NCI-H1436 treated with DMSO at 0.1 percent for 48 hours (cell line): ENCODE results near the gene ATP1B4.
"Not testable (repeated sequence)": the region's sequence is repeated elsewhere in the genome, so short reads cannot be mapped to it uniquely, and the experiment has no call there.

Source experiments
- DNase-seq: peaks from one replicate; lab custom pipeline; 2025; lab: John Stamatoyannopoulos, UW

Gene ATP1B4

DNA sequence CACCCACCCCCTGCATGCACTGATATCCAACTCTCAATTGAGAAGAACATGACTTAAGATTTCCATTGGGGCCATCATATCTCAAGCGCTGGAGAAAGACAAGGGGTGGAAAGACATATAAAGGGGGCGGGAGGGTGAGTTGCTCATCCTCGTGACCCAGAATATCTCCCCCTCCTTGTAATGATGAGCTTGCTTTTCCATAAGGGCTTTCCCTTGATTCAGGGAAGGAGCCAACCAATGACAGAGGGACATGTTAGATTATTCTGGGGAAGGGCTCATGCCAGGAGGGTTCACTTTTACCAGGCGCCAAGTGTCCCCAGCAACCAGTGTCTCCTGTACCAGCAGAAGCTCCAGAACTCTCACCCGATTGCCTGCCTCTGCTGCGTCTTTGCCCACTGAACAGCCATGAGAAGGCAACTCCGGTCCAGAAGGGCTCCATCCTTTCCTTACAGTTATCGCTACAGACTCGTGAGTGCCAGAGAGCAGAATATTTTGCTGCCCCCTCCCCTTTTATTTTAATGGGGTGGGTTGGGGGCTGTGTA lies at the start of gene ATP1B4:
Gene ATP1B4 (plus strand): TSS at position 326 of the 542 bp plus-strand sequence. CDS start 80 bp downstream, at position 406.
- no peak for DNase-seq

GRCh38 chrX:120315776-120316175 lies 46.1 kb upstream of the ATP1B4 start:
- no peak for DNase-seq

GRCh38 chrX:120316587-120317283 lies 45.2 kb upstream of the ATP1B4 start:
- DNase-seq, result no peak

DNA sequence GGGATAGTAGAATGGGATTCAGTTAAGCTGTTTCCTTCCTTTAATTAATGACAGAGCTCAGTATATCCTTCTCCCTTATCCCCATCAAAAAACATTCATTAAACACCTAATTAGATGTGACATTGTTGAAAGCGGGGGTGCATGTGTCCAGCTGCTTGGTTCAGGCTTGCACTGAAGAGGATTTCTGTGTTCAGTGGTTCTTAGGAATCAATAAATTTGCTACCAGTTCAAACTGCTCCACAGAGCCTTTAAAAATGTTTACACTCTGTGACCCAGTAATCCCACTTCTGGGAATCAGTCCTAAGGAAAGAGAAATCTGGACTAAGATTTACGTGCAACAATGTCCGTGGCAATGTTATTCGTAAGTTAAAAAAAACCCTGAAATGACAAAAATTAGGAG lies 43.5 kb upstream of the ATP1B4 start:
- no peak for DNase-seq

GRCh38 chrX:120321520-120322281 lies 40.2 kb upstream of the ATP1B4 start:
- DNase-seq, result peak; percentile 40

DNA sequence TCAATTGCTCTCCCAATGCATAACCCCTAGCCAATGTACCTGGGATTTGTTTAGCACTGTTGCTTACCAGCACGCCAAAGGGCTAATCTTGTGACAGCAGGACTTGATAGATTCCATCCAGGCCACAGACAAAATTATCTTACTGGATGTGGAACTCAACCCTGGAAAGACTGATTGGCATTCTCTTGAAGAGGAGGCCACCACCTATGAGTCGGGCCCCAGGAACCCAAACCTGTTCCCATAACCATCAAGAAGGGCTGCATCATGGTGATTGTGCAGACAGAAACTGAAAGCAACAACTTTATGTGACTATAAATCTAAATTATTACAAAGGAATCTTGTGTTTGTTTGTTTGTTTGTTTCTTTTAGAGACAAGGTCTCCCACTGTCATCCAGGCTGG lies 30.8 kb upstream of the ATP1B4 start:
- no peak for DNase-seq

GRCh38 chrX:120332394-120332793 lies 29.5 kb upstream of the ATP1B4 start:
- DNase-seq, result no peak

GRCh38 chrX:120334151-120334550 lies 27.7 kb upstream of the ATP1B4 start:
- DNase-seq, result no peak

DNA sequence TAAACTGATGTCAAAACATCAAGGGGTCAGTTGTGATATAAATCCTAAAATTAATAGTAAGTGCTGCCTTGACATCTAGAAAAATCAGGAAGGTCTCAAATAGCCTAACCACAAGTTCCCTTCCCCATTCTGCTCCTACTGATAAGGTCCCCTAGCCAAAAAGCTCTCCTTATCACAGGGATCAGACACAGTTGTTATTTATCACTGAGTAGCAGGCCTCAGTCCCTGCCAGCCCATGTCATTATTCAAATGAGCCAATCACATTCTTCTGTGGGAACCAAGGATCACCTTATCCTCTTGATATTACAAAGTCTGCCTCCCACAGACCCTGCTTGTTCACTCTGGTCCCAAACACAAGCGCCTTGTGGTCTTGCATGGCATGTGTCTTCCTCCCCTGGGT lies 27.3 kb upstream of the ATP1B4 start:
- no peak for DNase-seq

- no peak for DNase-seq
Measured at GRCh38 chrX:120335289-120335688, 26.6 kb upstream of the ATP1B4 start.

DNA sequence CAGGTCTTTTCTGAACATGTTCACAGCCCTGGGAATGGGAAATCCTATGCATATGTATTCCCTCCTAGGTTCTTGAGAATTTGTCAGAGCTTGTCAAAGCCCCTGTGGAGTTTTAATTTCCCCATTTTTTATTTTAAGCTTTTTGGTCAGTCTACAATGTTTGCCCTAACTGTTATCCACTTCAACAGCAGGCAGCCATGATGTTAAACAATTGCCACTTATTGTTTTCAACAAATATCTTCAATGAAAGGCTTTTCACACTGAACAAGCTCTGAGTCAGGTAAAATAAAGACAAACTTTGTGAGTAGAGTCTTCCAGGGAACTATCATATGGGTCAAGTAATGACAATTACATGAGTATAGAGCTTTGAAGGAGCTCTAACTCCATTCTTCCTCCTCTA lies 25.0 kb upstream of the ATP1B4 start:
- DNase-seq, result no peak

GRCh38 chrX:120344566-120344965 lies 17.3 kb upstream of the ATP1B4 start:
- not testable (repeated sequence) for DNase-seq

DNA sequence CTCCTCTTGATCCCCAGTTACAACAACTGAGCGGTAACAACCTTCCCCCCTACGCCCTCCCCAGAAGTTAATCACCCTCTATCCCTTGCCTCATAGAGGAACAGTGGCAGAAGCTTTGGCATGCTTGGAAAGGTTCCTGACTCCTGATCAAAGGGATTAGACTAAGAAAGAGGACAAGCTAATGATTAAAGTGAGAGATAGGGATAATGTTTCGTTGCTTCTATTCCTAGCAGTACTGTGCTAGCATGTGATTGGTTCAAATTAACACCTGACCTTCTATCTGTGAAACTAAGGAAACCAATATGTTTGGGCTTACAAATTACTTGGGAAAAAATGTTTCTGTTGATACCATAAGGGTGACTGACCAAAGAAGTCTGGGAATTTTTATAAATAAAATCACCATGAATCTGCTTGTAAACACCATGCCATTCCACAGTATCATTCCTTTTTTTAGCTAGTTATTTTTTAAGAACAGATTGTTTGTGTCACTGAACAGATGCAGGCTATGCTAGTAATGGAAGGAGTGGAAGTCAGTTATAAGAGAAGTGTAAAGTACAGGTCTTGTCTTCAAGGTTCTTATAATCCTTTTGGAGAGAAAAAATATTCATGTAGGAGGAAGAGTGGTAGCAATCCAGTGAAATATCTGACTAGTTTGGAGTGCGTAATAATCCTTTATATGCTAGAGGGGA lies 11.3 kb upstream of the ATP1B4 start:
- no peak for DNase-seq

DNA sequence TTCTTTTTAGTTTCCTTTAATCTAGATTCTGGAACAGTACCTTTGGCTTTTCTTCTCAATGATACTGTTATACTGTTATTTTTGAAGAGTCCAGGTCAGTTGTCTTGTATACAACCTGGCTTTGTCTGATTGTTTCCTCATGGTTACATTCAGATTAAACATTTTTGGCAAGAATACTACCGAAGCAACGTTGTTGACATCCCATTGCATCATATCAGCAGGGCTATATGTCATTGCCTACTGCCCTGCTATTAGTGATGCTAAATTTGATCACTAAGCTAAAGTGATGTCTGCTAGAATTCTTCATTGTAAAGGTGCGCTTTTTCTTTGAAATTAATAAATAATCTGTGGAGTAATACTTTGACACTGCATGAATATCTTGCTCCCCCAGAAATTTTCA lies 5.8 kb upstream of the ATP1B4 start:
- no peak for DNase-seq

- DNase-seq, result no peak
Measured at GRCh38 chrX:120357186-120357585, 4.7 kb upstream of the ATP1B4 start.

DNA sequence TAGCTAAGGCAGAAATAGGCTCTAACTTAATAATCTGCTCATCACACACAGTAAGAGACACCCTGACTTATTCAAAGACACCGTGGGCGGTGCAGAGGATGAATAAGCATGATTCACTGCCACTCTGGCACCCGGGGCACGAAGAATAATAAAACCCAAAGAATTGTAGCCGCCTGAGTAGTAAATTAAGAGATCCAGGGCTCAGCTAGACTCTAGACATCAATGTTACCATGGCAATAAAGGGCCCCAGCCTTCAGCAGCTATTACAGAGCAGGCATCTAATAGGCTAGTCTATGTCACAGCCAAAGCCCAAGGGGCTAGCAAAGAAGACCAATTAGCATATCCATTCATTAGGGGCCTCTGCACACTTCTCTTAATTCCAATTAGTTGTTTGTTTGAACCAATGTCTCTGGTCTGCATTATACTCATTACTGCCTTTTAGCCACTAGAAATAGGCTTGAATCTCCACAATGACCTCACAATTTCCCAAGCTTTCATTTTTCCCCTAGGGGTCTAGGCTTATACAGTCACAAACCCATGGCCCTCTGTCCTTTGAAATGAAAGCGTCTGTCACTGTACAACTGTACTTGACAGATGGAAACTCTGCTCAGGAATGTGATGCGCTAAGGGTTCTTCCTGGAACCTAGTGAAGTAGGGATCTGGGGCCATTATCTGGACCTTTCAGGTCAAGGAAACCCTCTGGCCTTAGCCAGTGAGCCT lies 3.0 kb upstream of the ATP1B4 start:
- DNase-seq, result peak; percentile 97

DNA sequence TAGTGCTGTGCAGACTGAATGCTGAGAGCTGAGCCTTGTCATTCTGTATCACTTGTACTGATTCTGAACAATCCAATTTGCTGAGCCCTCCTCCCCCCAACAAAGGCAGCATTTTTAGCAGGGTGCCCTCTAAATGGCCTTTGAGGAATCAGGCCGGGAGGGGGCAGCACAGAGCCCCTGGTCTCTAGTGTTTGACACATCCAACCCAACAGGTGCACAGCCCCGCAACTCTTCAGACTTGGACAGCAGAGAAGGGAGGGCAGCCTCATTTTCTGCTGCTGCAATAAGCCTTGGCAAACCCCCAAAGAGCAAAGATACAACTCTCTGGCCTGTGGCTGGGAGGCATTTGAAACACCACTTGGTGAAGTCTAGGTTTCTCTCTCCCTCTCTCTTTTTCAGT lies 3.4 kb downstream of the ATP1B4 start:
- DNase-seq, result no peak

DNA sequence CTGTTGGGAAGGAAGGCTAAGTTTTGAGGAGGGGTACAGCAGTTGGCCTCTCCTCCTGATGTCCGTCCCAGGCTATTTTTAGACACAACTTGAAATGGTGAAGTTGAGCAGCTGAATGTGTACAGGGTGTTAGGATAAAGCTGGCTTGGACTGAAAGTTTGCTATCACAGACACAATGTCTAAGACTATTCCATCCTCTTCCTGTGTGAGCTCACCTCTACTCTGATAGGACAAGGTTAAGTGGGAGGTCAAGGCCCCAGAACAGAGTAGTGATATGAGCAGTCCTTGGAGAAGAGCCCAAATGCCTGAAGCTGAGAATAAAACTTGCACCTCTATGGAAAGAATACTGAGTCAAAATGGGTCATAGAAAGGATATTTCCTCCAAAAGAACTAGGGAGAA lies 4.1 kb downstream of the ATP1B4 start:
- DNase-seq, result no peak

DNA sequence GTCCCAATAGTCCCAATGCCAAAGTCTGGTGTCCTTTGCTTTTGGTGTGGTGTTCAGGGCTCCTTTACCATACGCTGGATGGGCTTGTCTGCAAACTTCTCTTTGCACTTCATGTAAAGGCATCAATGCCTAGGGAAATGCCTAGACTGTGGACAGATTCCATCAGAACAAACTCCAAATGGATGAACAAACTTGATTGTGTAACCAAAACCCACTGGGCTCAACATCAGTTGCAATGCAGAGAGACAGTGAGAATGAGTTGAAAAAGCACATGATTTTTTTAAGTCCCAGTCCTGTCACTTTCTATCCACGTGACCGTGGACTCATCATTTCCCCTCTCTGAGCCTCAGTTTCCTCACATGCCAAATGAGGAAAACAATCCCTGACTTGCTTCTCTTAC lies 4.9 kb downstream of the ATP1B4 start:
- DNase-seq, result no peak

GRCh38 chrX:120367402-120368109 lies 5.7 kb downstream of the ATP1B4 start:
- DNase-seq, result no peak

DNA sequence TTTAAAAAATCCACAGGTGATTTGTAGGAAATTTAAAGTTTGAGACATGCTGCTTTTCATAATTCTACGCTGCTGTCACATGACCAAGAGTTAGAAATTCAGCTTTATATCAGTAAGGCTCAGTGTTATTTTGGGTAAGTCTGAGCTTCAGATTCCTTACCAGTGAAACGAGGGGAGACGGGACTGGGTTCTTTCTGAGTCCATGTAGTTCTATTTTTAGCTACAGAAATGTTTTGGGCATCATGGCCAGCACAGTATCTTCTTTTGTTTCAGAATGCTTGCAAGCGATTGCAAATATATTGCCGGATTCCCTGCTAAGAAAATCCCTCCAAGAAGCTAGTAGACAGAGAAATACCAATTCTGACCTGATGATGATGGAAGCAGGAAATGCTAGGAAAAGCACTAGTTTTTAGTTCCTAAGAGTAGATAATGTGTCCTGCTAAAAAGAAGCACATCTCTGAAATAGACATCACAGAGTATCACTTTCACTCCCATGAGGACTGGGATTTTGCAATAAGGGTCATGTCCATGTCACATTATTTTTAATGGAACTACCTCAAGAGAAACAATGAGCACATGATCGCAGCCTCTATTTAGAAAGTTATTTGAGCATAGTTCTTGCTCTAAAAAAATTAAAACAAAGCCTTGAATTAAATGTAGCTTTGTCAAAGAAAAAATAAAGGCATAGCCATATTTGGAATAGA lies 10.9 kb downstream of the ATP1B4 start:
- no peak for DNase-seq
